ENCODE measurements around the gene NPAS2. TPM values are rescaled to one million over a fixed set of nuclear protein-coding genes. Genes with fewer than 3 reads are reported as not detected.
A peak's percentile ranks its signal among the peaks of the same experiment; 100 is the strongest.

The NPAS2 gene
- polyA plus RNA-seq, 1 experiment, result 13.5 TPM

DNA sequence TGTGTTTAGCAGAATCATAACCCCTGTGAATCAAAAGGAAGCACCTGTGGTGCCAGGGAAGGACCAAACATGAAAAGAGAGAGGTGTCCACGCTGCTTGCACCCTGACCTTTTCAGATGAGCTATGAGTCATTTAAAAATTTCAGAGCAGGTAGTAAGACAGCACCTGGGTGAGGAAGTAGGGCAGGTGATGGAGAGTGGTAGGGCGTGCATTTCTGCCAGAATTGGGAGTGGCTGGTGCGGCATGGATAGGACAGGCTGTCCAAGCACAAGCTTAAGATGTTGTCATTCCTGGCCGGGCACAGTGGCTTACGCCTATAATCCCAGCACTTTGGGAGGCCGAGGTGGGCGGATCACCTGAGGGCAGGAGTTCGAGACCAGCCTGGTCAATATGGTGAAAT is 36.8 kb downstream of the NPAS2 start:
- Histone ChIP-seq H3K27ac (ENCODE audit: low read depth, low read length) (no peak overlapping the region), H3K27me3 (ENCODE audit: control insufficient read depth, insufficient read depth, low read length) (no peaks in the 10 kb centered on the region), H3K4me3 (ENCODE audit: low read depth, low read length) (no peak overlapping the region), H3K9me3 (ENCODE audit: control insufficient read depth, insufficient read depth, low read length) (no peaks in the 10 kb centered on the region)
- POLR2A ChIA-PET, result no interaction called here
- TF ChIP-seq, protein P1, sequence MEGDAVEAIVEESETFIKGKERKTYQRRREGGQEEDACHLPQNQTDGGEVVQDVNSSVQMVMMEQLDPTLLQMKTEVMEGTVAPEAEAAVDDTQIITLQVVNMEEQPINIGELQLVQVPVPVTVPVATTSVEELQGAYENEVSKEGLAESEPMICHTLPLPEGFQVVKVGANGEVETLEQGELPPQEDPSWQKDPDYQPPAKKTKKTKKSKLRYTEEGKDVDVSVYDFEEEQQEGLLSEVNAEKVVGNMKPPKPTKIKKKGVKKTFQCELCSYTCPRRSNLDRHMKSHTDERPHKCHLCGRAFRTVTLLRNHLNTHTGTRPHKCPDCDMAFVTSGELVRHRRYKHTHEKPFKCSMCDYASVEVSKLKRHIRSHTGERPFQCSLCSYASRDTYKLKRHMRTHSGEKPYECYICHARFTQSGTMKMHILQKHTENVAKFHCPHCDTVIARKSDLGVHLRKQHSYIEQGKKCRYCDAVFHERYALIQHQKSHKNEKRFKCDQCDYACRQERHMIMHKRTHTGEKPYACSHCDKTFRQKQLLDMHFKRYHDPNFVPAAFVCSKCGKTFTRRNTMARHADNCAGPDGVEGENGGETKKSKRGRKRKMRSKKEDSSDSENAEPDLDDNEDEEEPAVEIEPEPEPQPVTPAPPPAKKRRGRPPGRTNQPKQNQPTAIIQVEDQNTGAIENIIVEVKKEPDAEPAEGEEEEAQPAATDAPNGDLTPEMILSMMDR (IDR thresholded peaks at IDR 0.05; ENCODE audit: low read depth, low read length), result no peak
- CTCF ChIA-PET, result interaction anchor here (0.7 kb wide), 1 partner anchor 81 kb away, joined by 3 read pairs; no protein-coding TSS in a partner anchor
- DNase-seq (ENCODE audit: low read depth, low spot score), result no peak

- H3K27me3 ChIP-seq (ENCODE audit: control insufficient read depth, insufficient read depth, low read length), result no peaks in the 10 kb centered on the region
- TF ChIP-seq, protein P1 (IDR thresholded peaks at IDR 0.05; ENCODE audit: low read depth, low read length), result no peak
- POLR2A ChIA-PET, result interaction anchor here (0.9 to 1.2 kb wide), 3 partner anchors 39 to 115 kb away, joined by 3 to 7 read pairs (median 4); no protein-coding TSS in a partner anchor
- DNase-seq (ENCODE audit: low read depth, low spot score), result no peak
- no peak overlapping the region for H3K4me3 ChIP-seq (ENCODE audit: low read depth, low read length)
- H3K9me3 ChIP-seq (ENCODE audit: control insufficient read depth, insufficient read depth, low read length), result no peaks in the 10 kb centered on the region
- CTCF ChIA-PET, result interaction anchor here (0.7 kb wide), 1 partner anchor 80 kb away, joined by 3 read pairs; no protein-coding TSS in a partner anchor
- H3K27ac ChIP-seq (ENCODE audit: low read depth, low read length), result peak overlapping the region; percentile 95
Measured at GRCh38 chr2:100857341-100857740, 37.4 kb downstream of the NPAS2 start.

GRCh38 chr2:100857915-100858314 is 38.0 kb downstream of the NPAS2 start:
- CTCF ChIA-PET, result no interaction called here
- Histone ChIP-seq H3K4me3 (ENCODE audit: low read depth, low read length) (no peak overlapping the region; the same call in 1 of the 2 replicates), H3K9me3 (ENCODE audit: control insufficient read depth, insufficient read depth, low read length) (no peaks in the 10 kb centered on the region), H3K27ac (ENCODE audit: low read depth, low read length) (peak overlapping the region; percentile 95), H3K27me3 (ENCODE audit: control insufficient read depth, insufficient read depth, low read length) (no peaks in the 10 kb centered on the region)
- peak; percentile 62 for DNase-seq (ENCODE audit: low read depth, low spot score)
- TF ChIP-seq, protein P1 (IDR thresholded peaks at IDR 0.05; ENCODE audit: low read depth, low read length), result no peak
- POLR2A ChIA-PET, result interaction anchor here (0.9 to 1.2 kb wide), 3 partner anchors 40 to 116 kb away, joined by 3 to 7 read pairs (median 4); no protein-coding TSS in a partner anchor

DNA sequence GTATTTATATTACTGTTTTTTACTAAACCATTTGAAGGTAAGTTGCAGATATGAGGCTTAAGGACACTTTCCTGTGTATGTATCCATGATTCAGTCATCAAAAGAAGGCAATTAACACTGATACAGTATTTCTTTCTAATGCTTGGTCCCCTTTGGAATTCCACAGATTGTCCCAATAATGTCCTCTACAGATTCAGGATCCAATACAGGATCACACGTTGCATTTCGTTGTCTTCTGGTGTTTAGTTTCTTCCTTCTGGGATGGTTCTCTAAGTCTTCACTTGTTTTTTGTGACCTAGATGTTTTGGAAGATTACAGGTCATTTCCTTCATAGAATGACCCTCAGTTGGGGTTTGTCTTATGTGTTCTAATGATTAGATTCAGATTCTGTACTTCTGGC is 40.0 kb downstream of the NPAS2 start:
- Histone ChIP-seq H3K27ac (ENCODE audit: low read depth, low read length) (no peak overlapping the region), H3K4me3 (ENCODE audit: low read depth, low read length) (no peak overlapping the region), H3K9me3 (ENCODE audit: control insufficient read depth, insufficient read depth, low read length) (no peaks in the 10 kb centered on the region), H3K27me3 (ENCODE audit: control insufficient read depth, insufficient read depth, low read length) (no peaks in the 10 kb centered on the region)
- TF ChIP-seq, protein P1 (IDR thresholded peaks at IDR 0.05; ENCODE audit: low read depth, low read length), result no peak
- DNase-seq (ENCODE audit: low read depth, low spot score), result no peak
- ChIA-PET POLR2A (no interaction called here), CTCF (interaction anchor here (1.2 kb wide), 1 partner anchor 130 kb away, joined by 3 read pairs; no protein-coding TSS in a partner anchor)

DNA sequence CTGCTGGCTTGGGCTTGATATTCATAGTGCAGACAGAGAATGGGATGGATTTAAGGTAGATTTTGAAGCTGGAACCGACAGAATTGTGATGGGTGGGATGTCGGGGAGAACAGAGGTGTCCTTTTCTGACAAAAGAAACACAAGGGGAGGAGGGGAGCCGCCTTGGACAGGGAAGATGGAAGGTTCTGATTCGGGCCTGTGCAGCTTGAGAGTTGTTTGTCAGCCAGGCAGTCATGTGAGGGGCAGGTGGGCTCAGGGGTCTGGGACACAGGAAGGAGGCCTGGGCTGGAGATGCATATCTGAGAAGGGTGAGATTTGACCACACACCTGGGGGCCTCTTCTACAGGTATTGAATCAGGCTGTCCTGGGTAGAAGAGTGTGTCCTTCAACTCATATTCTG is 41.4 kb downstream of the NPAS2 start:
- ChIA-PET CTCF (no interaction called here), POLR2A (no interaction called here)
- H3K27me3 ChIP-seq (ENCODE audit: control insufficient read depth, insufficient read depth, low read length), result no peaks in the 10 kb centered on the region
- DNase-seq (ENCODE audit: low read depth, low spot score), result no peak
- TF ChIP-seq, protein P1 (IDR thresholded peaks at IDR 0.05; ENCODE audit: low read depth, low read length), result no peak
- no peaks in the 10 kb centered on the region for H3K9me3 ChIP-seq (ENCODE audit: control insufficient read depth, insufficient read depth, low read length)
- H3K4me3 ChIP-seq (ENCODE audit: low read depth, low read length), result no peak overlapping the region
- no peak overlapping the region for H3K27ac ChIP-seq (ENCODE audit: low read depth, low read length)

Data from AG04450 (cell line).